Kidney epithelial cell (primary cell): Measurements from ENCODE around the gene OR2A2. TPM values are rescaled to one million over a fixed set of nuclear protein-coding genes. Genes with fewer than 3 reads are reported as not detected.

Experiments used
- DNase-seq: peaks from one replicate; pipeline ENCODE4 v3.0.0-alpha.2; 2010; ENCODE audit warnings: low read depth
- H3K27me3 ChIP-seq: 2 replicates; pipeline ENCODE4 v1.6.0; 2011; ENCODE audit warnings: low read length; ENCODE audit not compliant: control insufficient read depth, insufficient read depth
- H3K36me3 ChIP-seq: 2 replicates; pipeline ENCODE4 v1.5.1; 2011; ENCODE audit warnings: low read length; ENCODE audit not compliant: control insufficient read depth, insufficient read depth
- H3K4me3 ChIP-seq: 2 replicates; pipeline ENCODE4 v1.5.1; 2011; ENCODE audit warnings: low read depth, mild to moderate bottlenecking, control low read depth, low read length
- CTCF ChIP-seq: IDR thresholded peaks from 2 replicates; pipeline ENCODE4 v1.5.1; 2011; ENCODE audit warnings: mild to moderate bottlenecking, moderate library complexity, low read length, control low read depth, inconsistent platforms; ENCODE audit not compliant: insufficient read depth, poor library complexity, severe bottlenecking
- total RNA-seq: library from RNA; depleted of rRNA; stranded (reverse); fragments of >200 nt; gene quantifications from 2 replicates; pipeline ENCODE4 v1.2.3, GENCODE V29; 2015

Gene OR2A2
- total RNA-seq, 1 donor from 2014 or later: not detected

DNA sequence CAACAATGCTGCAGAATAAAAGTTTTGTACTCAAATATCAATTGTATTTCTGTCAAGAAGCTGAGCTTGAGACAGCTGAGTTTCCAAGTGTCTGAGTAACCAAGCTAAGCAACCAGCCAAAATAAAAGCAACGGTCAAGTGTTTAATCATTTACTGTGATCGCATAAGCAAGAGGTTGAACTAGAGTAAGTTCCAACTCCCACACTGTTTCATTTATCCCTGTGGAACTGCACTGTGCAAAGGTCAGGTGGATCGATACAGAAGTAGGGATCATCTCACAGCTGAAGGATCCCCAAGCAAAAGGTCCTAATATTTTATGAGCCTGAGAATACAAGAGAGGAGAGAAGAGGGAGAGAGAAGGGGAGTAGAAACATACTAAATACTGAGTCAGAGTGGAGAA is 35.0 kb downstream of the OR2A2 start:
- H3K4me3 ChIP-seq: no peak overlapping the region
- H3K36me3 ChIP-seq: no peaks in the 10 kb centered on the region
- TF ChIP-seq CTCF: no peak
- no peaks in the 10 kb centered on the region for H3K27me3 ChIP-seq
- no peak for DNase-seq

DNA sequence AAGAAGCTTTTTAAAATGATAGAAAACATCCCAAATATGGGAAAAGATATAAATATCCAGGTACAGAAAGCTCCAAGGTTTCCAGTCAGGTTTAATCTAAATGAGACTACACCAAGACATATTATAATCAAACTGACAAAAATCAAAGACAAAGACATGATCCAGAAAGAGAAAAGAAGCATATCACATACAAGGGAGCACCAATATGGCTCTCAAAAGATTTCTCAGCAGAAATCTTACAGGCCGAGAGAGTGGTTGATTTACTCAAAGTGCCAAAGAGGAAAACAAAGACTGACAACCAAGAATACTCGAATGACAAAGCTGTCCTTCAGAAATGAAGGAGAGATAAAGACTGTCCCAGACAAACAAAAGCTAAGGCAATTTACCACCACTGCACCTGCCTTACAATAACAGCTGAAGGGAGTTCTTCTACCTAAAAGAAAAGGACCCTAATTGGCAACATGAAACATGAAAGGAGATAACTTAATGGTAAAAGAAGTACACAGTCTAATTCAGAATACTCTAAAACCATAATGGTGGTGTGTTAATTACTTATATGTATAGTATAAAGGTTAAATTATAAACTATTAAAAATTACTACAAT is 38.9 kb downstream of the OR2A2 start:
- H3K4me3 ChIP-seq: no peak overlapping the region
- DNase-seq: no peak

DNA sequence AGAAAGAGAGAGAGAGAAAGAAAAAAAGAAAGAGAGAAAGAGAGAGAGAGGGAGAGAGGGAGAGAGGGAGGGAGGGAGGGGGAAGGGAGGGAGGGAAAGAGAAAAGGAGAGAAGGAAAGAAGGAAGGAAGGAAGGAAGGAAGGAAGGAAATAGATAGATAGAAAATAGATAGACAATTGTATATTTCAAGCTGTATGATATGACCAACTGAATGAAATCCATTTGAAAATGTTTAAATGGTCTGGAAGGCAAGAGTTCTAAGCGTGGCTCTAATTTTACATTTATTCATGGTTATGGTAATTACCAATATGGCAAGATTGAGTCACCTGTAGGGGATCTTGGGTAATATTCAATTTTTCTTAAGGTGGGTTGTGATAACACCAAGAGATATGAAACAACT is 49.5 kb downstream of the OR2A2 start:
- no peaks in the 10 kb centered on the region for H3K27me3 ChIP-seq
- DNase-seq: no peak

More for the DNA sequence above, 38.9 kb downstream of the OR2A2 start:
- H3K36me3 ChIP-seq: no peaks in the 10 kb centered on the region
- no peak for TF ChIP-seq CTCF
- H3K27me3 ChIP-seq: no peaks in the 10 kb centered on the region

More for the DNA sequence above, 49.5 kb downstream of the OR2A2 start:
- no peak for TF ChIP-seq CTCF
- Histone ChIP-seq H3K4me3 (no peak overlapping the region), H3K36me3 (no peaks in the 10 kb centered on the region)

Other genes with a start within 250 kb of the OR2A2 start
- 37.4 and 44.6 TPM in 2 replicates for gene TCAF1, start 207.4 kb upstream of the OR2A2 start, total RNA-seq
- not detected in 2 replicates for gene OR2F2, start 174.3 kb upstream of the OR2A2 start, total RNA-seq
- gene OR2F1, start 154.7 kb upstream of the OR2A2 start, total RNA-seq: 0.13 TPM in 1 of 2 replicates, not detected in the other
- not detected in 2 replicates for gene OR6B1, start 109.3 kb upstream of the OR2A2 start, total RNA-seq
- not detected in 2 replicates for gene OR2A5, start 60.6 kb upstream of the OR2A2 start, total RNA-seq
- gene OR2A25, start 39.8 kb upstream of the OR2A2 start, total RNA-seq: not detected in 2 replicates
- not detected in 2 replicates for gene OR2A12, start 23.3 kb upstream of the OR2A2 start, total RNA-seq
- gene OR2A14, start 13.6 kb downstream of the OR2A2 start, total RNA-seq: not detected in 2 replicates
- 4.2 and 4.3 TPM in 2 replicates for gene CTAGE4, start 73.9 kb downstream of the OR2A2 start, total RNA-seq
- gene ARHGEF35, start 86.2 kb downstream of the OR2A2 start, total RNA-seq: 9.0 and 11.5 TPM in 2 replicates
- 0.07 and 0.08 TPM in 2 replicates for gene OR2A42, start 130.0 kb downstream of the OR2A2 start, total RNA-seq
- gene OR2A7, start 155.2 kb downstream of the OR2A2 start, total RNA-seq: 2.8 and 3.0 TPM in 2 replicates
- 1.6 and 1.9 TPM in 2 replicates for gene CTAGE8, start 159.7 kb downstream of the OR2A2 start, total RNA-seq
- under 0.01 TPM in 1 of 2 replicates, not detected in the other for gene OR2A1, start 202.8 kb downstream of the OR2A2 start, total RNA-seq
- gene ARHGEF5, start 245.8 kb downstream of the OR2A2 start, total RNA-seq: 22.6 and 25.1 TPM in 2 replicates